NCI-H2029 (cell line): ENCODE data around the gene MCRIP2.

Source experiments
- DNase-seq: peaks from one replicate; lab custom pipeline; 2025; lab: John Stamatoyannopoulos, UW

MCRIP2 gene

DNA sequence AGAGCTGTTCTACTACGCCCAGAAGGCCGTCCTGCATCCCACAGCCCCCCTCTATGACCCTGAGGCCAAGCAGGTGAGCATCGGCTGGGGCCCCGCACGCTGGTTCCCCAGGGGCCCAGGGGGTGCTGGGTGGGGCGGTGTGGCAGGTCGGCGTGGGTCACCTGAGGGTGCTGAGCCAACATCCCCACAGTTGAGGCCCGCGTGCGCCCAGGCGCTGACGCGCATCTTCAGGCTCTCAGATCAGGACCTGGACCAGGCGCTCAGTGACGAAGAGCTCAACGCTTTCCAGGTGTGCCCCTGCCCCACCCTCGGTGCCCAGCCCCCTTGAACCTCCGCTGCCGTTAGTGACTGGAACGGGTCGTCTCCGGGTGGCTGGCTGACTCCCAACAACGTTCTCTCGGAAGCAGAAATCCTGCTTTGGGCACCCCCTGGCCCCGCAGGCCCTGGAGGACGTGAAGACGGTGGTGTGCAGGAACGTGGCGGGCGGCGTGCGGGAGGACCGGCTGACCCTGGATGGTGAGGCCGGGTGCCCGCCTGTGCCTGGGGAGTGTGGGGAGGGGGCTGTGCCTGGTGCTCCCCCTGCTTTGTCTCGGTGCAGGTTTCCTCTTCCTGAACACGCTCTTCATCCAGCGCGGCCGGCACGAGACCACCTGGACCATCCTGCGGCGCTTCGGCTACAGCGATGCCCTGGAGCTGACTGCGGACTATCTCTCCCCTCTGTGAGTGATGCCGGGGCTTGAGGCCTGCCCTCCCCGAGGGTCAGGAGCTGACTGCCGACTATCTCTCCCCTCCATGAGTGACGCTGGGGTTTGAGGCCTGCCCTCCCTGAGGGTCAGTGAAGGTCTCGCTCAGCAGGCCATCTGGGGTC lies 29.1 kb downstream of the MCRIP2 start:
- DNase-seq = no peak

DNA sequence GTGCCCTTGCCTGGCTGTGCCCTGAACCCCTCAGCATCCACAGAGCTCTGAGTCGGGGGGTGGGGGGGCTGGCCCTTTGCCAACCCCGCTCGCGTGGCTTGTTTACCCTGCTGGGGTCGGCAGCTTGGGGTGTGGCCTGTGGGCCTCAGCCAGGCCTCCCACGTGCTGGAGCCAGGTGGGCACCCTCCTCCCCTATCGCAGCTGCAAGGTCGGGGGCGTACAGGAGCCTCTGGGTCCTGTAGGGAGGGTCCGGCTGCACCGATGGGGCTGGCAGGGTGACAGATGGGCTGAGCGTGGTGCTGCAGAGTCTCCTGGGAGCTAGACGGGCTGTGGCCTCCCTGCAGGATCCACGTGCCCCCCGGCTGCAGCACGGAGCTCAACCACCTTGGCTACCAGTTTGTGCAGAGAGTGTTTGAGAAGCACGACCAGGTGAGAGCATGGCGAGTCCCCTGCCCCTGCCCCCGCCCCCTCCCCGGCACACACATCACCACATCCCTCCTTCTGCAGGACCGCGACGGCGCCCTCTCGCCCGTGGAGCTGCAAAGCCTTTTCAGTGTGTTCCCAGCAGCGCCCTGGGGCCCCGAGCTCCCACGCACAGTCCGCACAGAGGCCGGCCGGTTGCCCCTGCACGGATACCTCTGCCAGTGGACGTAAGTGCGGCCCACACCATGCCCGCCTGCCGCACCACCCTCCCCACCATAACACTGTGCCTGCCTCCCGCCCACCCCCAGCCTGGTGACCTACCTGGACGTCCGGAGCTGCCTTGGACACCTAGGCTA lies 29.9 kb downstream of the MCRIP2 start:
- no peak for DNase-seq

DNA sequence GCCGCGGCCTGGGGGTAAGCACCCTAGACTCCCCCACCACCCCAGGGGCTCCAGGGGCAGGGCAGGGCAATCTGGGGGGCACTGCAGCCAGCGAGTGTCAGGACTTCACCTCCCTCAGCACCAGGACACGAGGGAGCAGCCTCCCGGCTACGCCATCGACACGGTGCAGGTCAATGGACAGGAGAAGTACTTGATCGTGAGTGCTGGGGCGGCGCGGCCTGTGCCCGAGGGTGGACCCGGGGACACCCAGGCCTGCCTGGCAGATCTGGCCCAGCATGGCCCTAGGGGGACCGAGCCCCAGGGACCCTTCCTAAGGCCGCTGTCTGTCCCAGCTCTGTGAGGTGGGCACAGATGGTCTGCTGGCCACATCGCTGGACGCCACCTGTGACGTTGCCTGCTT lies 30.7 kb downstream of the MCRIP2 start:
- no peak for DNase-seq

DNA sequence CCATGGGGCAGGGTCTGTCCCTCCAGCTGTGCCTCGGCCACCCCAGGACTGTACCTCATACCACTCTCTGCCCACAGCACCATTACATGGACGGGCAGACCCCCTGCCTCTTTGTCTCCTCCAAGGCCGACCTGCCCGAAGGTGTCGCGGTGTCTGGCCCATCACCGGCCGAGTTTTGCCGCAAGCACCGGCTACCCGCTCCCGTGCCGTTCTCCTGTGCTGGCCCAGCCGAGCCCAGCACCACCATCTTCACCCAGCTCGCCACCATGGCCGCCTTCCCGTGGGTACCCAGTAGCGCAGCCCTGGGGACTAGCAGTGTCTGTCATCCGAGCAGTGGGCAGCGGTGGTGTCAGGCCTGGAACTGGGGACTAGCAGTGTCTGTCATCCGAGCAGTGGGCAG lies 31.2 kb downstream of the MCRIP2 start:
- DNase-seq = no peak

DNA sequence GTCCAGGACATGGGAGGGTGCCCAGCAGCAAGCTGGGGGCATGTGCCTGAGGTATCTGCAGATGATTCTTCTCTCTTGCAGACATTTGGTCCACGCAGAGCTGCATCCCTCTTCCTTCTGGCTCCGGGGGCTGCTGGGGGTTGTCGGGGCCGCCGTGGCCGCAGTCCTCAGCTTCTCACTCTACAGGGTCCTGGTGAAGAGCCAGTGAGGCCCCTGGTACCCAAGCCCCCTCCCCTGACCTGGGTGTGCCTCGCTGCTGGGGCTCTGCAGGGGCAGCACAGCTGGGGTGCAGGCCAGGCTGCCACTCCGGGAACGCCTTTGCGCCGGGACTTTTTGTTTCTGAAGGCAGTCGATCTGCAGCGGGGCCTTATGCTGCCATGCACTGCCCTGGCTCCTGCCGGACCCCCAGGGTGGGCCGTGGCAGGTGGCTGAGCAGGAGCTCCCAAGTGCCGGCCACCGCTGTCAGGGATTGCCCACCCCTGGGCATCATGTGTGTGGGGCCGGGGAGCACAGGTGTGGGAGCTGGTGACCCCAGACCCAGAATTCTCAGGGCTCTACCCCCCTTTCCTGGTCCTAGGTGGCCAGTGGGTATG lies 31.9 kb downstream of the MCRIP2 start:
- no peak for DNase-seq

DNA sequence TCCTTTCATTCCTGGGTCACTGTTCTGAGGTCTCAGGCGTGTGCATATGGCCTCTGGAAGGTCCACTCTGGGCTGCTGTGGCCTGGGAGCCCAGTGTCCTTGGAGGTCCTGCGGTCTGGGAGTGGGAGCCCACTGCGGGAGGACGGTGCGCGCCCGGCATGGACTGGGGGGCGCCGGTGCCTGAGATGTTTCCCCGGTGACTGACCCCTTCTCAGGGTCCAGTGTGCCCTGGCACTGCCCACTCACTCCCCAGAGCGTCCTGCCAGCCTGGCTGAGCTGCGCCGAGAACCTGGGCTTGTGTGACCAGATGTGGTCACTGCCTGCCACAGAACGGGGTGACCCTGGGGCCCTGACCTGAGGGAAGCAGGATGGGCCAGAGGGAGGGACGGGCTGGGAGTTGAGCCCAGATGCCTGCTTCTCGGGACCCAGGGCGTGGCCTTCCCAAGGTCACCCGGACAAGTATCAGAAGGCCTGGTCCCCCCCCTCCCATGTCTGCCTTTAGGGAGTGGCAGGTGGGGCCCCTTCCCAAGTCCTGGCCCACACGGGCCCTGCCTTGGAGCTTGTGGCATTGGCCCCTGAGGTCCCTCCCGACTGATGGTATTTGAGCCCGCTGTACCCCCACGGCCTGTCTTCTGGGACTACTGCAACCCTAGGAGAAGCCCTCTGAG lies 32.7 kb downstream of the MCRIP2 start:
- no peak for DNase-seq

DNA sequence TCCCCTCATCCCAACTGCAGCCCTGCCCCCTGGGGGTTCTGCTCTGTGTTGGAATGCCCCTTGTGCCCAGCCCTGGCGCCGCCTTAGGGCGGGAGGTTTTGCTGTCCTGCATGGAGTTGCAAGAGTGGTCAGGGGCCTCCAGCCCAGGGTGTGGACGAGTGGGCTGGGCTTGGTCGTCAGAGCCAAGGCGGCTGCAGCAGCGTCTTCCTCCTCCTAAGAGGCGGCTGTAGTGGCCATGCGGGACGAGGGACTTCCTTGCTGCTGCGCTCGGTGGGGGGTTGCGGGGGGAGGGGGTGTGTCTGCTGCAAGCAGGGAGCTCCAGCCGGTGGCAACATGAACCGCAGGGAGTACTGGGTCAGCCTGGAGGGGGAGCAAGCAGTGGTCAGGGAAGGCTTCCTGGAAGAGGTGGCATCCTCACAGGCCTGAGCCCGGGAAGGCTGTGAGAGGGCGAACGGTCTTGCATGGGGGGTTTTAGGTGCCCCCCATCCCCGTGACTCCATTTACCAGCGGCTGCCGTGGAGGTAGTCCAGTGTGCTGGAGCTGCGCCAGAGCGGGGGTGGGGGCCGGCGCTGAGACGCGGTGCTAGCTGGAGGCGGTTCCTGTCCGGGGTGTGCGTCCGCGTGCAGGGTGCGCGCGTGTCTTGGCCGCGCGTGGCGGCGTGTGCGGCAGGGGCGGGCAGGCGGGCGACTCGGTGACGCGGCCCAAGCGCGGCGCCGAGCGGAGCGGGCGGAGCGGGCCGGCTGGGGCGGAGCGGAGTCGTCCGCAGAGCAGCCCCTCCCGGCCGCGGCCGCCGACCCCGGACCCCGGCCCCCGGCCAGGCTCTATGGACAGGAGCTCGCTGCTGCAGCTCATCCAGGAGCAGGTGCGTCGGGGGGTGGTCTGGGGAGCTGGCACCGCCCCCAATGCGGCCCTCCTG lies 33.6 kb downstream of the MCRIP2 start, which contains the start of gene RHBDL1:
Gene RHBDL1 (plus strand): TSS at position 704 of the 916 bp plus-strand sequence. CDS start 120 bp downstream, at position 824.
- no peak for DNase-seq

DNA sequence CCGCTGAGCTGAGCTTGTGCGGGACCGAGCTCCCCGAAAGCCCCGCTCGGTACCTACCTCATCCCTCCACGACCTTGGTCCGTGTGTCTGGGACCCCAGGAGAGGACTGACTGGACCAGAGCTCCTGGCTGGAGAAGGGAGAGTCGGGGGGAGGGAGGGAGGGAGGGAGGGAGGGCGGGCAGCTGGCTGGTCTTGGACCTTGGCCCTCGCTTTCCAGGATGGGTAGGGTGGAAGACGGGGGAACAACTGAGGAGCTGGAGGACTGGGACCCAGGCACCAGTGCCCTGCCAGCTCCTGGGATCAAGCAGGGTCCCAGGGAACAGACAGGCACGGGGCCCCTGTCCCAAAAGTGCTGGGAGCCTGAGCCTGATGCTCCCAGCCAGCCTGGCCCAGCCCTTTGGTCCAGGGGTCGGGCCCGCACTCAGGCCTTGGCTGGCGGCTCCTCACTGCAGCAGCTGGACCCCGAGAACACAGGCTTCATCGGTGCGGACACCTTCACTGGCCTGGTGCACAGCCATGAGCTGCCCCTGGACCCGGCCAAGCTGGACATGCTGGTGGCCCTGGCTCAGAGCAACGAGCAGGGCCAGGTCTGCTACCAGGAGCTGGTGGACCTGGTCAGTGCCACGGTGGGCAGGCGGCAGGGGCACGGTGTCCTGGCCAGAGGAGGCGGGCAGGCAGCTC lies 34.4 kb downstream of the MCRIP2 start:
- no peak for DNase-seq

DNA sequence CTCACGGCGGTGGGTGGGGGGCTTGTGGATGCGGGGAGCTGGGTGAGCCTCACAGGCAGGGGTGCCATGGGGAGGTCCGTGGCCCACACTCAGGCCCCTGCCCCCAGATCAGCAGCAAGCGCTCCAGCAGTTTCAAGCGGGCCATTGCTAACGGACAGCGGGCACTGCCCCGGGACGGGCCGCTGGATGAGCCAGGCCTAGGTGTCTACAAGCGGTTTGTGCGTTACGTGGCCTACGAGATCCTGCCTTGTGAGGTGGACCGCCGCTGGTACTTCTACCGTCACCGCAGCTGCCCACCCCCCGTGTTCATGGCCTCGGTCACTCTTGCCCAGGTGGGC lies 34.9 kb downstream of the MCRIP2 start:
- no peak for DNase-seq

DNA sequence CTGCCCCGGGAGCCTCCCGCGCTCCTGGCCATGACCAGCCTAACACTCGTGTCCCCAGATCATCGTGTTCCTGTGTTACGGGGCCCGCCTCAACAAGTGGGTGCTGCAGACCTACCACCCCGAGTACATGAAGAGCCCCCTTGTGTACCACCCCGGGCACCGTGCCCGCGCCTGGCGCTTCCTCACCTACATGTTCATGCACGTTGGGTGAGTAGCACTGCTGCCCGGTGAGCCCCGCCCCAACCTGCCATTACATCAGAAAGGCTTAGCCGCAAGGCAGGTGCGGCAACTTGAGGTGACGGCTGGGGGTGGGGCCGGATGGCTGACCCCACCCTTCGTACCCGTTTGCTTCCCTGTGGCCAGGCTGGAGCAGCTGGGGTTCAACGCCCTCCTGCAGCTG lies 35.3 kb downstream of the MCRIP2 start:
- peak; percentile 49 for DNase-seq

DNA sequence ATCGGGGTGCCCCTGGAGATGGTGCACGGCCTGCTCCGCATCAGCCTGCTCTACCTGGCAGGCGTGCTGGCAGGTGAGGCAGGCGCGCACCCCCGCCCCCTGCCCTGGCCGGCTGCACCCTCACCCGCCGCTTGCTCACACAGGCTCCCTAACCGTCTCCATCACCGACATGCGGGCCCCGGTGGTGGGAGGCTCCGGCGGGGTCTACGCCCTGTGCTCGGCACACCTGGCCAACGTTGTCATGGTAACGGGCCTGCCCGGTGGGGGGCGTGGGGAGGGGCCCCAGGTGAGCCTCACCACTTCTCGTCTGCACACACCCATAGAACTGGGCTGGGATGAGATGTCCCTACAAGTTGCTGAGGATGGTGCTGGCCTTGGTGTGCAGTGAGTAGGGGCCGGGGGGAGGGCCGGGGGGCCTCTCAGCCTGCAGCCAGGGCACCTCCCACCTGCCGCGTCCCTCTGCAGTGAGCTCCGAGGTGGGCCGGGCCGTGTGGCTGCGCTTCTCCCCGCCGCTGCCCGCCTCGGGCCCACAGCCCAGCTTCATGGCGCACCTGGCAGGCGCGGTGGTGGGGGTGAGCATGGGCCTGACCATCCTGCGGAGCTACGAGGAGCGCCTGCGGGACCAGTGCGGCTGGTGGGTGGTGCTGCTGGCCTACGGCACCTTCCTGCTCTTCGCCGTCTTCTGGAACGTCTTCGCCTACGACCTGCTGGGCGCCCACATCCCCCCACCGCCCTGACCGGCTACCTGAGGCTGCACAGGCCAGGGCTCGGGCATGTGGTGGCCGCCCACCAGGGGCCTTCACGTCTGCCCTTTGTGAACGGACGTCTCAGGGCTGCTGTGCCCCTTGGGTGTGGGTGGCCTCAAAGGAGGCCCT lies 35.9 kb downstream of the MCRIP2 start:
- no peak for DNase-seq

DNA sequence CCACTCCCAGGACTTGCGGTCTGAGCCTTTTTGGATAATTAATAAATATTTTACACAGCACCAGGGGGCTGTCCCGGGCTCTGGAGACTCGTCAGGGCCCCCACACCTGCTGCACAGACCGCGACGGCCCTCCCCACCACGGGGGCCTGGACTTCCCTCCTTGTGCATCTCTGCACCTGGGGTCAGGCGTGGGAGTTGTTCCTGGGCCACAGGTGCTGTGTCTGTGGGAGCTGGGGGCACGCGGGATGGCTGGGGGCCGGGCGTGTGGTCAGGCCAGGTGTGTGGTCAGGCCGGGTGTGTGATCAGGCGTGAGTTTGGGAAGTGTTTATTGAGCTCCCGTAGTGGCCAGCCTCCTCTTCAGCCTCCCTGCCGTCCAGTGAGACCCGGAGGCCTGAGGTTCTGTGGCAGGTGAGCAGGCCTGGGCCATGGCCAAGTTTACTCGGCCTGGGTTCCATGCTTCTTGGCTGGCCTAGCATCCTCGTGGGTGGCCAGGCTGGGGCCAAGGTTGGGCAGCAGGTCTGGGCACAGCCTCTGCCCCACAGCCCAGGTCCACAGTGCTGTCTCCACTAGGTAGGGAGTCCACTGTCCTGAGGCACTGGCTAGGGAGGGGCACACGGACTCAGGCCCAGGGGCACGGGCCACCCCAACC lies 36.7 kb downstream of the MCRIP2 start:
- no peak for DNase-seq

DNA sequence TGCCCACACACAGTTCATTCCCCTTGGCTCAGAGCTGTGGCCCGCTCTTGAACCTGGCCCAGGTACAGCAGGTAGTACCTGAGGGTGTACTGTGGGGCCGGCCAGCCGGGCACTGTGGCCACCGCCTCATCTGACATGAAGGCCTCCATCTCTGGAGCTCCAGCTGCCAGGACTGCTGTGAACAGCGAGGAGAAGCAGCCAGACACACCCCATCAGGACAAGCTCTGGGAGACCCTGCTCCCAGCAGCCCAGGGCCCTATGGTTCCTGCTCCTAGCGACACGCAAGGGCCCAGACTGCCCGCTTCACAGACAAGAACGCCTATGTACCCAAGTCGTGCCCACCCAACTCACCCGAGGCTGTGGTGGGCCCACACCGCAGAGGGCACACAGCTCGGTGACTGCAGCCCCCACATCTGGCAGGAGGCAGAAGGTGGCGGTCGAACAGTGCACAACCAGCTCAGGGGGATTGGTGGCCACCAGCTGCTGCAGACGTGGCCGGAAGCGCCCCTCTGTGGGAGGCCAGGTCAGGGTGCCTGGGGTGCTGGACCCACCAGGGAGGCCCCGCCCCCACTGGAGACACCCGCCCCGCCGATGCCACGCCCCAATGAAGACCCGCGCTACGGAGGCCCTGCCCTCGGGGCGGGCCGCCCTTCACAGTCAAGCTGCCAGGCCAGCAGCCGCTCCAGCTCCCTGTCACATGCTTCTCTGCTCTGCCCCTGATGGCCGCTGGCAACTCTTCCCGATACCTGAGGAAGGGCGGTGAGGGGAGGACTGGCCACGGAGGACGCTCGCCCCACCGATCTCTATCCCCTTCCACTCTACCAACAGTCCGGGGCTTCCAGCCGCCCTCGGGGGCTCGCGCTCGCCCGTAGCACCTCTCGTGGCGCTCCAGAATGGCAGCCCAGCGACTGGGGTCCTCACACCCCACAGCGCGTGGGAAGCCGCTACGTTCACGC lies 37.5 kb downstream of the MCRIP2 start:
- DNase-seq = peak; percentile 77

DNA sequence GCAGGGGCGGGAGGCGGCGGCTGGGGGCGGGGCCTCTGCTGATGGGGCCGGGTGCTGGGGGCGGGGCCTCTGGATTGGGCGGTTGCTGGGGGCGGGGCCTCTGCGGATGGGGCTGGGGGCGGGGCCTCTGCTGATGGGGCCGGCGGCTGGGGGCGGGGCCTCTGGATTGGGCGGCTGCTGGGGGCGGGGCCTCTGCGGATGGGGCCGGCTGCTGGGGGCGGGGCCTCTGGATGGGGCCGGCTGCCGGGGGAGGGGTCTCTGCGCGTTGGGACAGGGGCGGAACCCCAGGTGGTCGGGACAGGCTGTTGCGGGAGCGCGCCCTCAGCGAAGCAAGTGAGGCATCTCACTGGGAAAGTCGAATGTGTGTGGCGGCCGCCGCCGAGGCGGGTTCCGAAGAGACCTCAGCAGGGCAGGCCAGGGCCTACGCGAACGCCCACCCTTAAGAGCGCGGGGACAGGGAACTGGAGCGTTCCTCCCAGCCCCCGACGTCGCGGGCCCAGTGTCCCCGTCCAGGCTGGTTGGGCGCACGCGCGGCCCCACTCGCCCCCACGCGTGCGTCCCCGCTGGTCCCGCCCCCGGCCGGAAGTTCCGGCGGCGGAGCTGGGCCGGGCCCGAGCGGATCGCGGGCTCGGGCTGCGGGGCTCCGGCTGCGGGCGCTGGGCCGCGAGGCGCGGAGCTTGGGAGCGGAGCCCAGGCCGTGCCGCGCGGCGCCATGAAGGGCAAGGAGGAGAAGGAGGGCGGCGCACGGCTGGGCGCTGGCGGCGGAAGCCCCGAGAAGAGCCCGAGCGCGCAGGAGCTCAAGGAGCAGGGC lies 38.4 kb downstream of the MCRIP2 start, which contains the start of gene STUB1:
Gene STUB1 (plus strand): TSS at position 597 of the 811 bp plus-strand sequence. CDS start 116 bp downstream, at position 713.
- peak; percentile 75 for DNase-seq

DNA sequence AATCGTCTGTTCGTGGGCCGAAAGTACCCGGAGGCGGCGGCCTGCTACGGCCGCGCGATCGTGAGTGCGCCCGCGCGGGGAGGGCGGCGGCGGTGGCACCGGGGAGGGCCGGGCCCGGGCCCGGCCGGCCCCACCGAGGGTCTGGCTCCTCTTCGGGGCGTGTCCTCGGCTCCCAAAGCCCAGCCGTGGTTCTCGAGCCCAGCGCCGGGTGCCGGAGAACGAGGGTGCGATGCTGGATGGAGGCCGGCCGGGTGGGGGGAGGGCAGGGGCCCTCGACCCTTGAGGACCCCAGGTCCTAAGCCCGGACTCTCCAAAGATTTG lies 39.0 kb downstream of the MCRIP2 start:
- no peak for DNase-seq

DNA sequence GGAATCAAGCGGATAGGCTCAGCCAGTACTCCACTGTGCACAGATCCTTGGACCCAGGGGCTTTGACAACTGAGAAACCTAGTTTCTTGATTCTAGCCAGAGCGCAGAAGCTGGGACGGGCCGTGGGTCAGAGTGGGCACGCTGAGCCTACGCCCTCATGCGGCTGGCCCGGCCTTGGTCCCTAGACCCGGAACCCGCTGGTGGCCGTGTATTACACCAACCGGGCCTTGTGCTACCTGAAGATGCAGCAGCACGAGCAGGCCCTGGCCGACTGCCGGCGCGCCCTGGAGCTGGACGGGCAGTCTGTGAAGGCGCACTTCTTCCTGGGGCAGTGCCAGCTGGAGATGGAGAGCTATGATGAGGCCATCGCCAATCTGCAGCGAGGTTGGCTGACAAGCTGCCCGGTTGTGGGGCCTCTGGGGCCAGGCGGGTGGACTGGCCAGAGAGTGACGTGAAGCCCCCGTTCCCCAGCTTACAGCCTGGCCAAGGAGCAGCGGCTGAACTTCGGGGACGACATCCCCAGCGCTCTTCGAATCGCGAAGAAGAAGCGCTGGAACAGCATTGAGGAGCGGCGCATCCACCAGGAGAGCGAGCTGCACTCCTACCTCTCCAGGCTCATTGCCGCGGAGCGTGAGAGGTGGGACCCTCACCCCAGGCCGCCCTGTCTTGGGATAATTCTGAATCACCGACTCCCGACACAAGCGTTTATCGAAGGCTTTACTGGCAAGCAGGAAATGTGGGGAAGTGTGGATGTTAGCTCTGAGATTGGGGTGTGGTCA lies 39.5 kb downstream of the MCRIP2 start:
- DNase-seq = peak; percentile 24
